HEK293 (cell line): ENCODE data around the gene SEMA3G.

Experiments
- CTCF ChIA-PET: fragments of 350-600 bp; formaldehyde crosslinking; extraction: SDS; loops from one replicate; lab custom pipeline; 2021; ENCODE audit warnings: antibody characterized with exemption; lab: Yijun Ruan, JAX
- POLR2A ChIA-PET: fragments of 300-600 bp; formaldehyde crosslinking; extraction: SDS; loops from one replicate; lab custom pipeline; 2020; ENCODE audit warnings: antibody characterized with exemption, inconsistent platforms; lab: Yijun Ruan, JAX
- H3K27ac ChIP-seq: fragments of 200-500 bp; sonication (Bioruptor generic); 2 replicates; pipeline ENCODE4 v1.5.1; 2014; ENCODE audit warnings: low read depth, low read length, control low read depth, inconsistent platforms; ENCODE audit errors: extremely low read depth
- H3K36me3 ChIP-seq, 2 experiments: fragments of 200-500 bp in 1 of 2; sonication (Bioruptor generic) in 1 of 2; 1 replicate in 1 of 2; 2 replicates in 1 of 2; pipeline ENCODE4 v1.5.1; 2014 to 2017; ENCODE audit warnings: inconsistent platforms in 2 of 2, low read length in 2 of 2; ENCODE audit not compliant: control insufficient read depth in 2 of 2, insufficient read depth in 1 of 2
- H3K4me1 ChIP-seq: fragments of 200-500 bp; sonication (Bioruptor generic); 2 replicates; pipeline ENCODE4 v1.5.1; 2014; ENCODE audit warnings: mild to moderate bottlenecking, low read length, inconsistent platforms; ENCODE audit not compliant: control insufficient read depth, insufficient read depth
- H3K4me3 ChIP-seq: 2 replicates; pipeline ENCODE4 v1.5.1; 2011; ENCODE audit warnings: low read depth, mild to moderate bottlenecking, control low read depth, low read length, moderate library complexity
- H3K9me3 ChIP-seq: fragments of 200-500 bp; sonication (Bioruptor generic); 2 replicates; pipeline ENCODE4 v1.5.1; 2014; ENCODE audit warnings: low read depth, low read length, inconsistent platforms; ENCODE audit not compliant: control insufficient read depth, insufficient read depth
- FEZF1 ChIP-seq: fragments of 450-650 bp; formaldehyde crosslinking; IDR thresholded peaks from 2 replicates; pipeline ENCODE4 v1.5.1; 2016; ENCODE audit warnings: missing biosample characterization, missing genetic modification characterization
- MEIS1 ChIP-seq: sonication (generic); formaldehyde crosslinking; IDR thresholded peaks from 2 replicates; pipeline ENCODE4 v1.8.1; 2022; ENCODE audit warnings: missing genetic modification reagents, mild to moderate bottlenecking, borderline replicate concordance
- MYNN ChIP-seq: fragments of 450-650 bp; formaldehyde crosslinking; IDR thresholded peaks from 2 replicates; pipeline ENCODE4 v1.5.1; 2016; ENCODE audit warnings: missing biosample characterization, missing genetic modification characterization, borderline replicate concordance
- OSR2 ChIP-seq: fragments of 450-650 bp; formaldehyde crosslinking; IDR thresholded peaks from 2 replicates; pipeline ENCODE4 v1.5.1; 2016; ENCODE audit warnings: missing biosample characterization, missing genetic modification characterization
- ZNF121 ChIP-seq: fragments of 450-650 bp; formaldehyde crosslinking; IDR thresholded peaks from 2 replicates; pipeline ENCODE4 v1.5.1; 2016; ENCODE audit warnings: missing biosample characterization, missing genetic modification characterization
- ZNF157 ChIP-seq: fragments of 450-650 bp; formaldehyde crosslinking; IDR thresholded peaks from 2 replicates; pipeline ENCODE4 v1.5.1; 2016; ENCODE audit warnings: missing biosample characterization, missing genetic modification characterization
- ZNF214 ChIP-seq: fragments of 450-650 bp; formaldehyde crosslinking; IDR thresholded peaks from 2 replicates; pipeline ENCODE4 v1.5.1; 2017; ENCODE audit warnings: missing biosample characterization, mild to moderate bottlenecking, missing genetic modification characterization, borderline replicate concordance
- ZNF292 ChIP-seq: fragments of 450-650 bp; formaldehyde crosslinking; IDR thresholded peaks from 2 replicates; pipeline ENCODE4 v1.5.1; 2016; ENCODE audit warnings: low read depth, missing biosample characterization, missing genetic modification characterization, borderline replicate concordance
- ZNF324 ChIP-seq: fragments of 450-650 bp; formaldehyde crosslinking; IDR thresholded peaks from 2 replicates; pipeline ENCODE4 v1.5.1; 2016; ENCODE audit warnings: missing biosample characterization, missing genetic modification characterization
- ZNF398 ChIP-seq: fragments of 450-650 bp; formaldehyde crosslinking; IDR thresholded peaks from 2 replicates; pipeline ENCODE4 v1.5.1; 2017; ENCODE audit warnings: missing biosample characterization, missing genetic modification characterization
- ZNF585B ChIP-seq: fragments of 450-650 bp; formaldehyde crosslinking; IDR thresholded peaks from 2 replicates; pipeline ENCODE4 v1.5.1; 2016; ENCODE audit warnings: missing biosample characterization, missing genetic modification characterization
- ZNF629 ChIP-seq: fragments of 450-650 bp; formaldehyde crosslinking; IDR thresholded peaks from 2 replicates; pipeline ENCODE4 v1.5.1; 2017; ENCODE audit warnings: missing biosample characterization, missing genetic modification characterization
- ZNF670 ChIP-seq: fragments of 450-650 bp; formaldehyde crosslinking; IDR thresholded peaks from 2 replicates; pipeline ENCODE4 v1.5.1; 2016; ENCODE audit warnings: missing biosample characterization, missing genetic modification characterization, low read depth
- ZSCAN18 ChIP-seq: fragments of 450-650 bp; formaldehyde crosslinking; IDR thresholded peaks from 2 replicates; pipeline ENCODE4 v1.5.1; 2016; ENCODE audit warnings: missing biosample characterization, missing genetic modification characterization
- TF ChIP-seq, protein P1 (sequence below): fragments of 450-650 bp; formaldehyde crosslinking; IDR thresholded peaks from 2 replicates; pipeline ENCODE4 v1.5.1; 2016; ENCODE audit warnings: missing biosample characterization, missing genetic modification characterization
- TF ChIP-seq, protein P2 (sequence below): fragments of 450-650 bp; IDR thresholded peaks from 2 replicates; pipeline ENCODE4 v1.5.1; 2018; ENCODE audit warnings: missing biosample characterization, mild to moderate bottlenecking, missing genetic modification characterization

Gene SEMA3G

GRCh38 chr3:52433996-52434479, 10.9 kb downstream of the SEMA3G start:
- no peaks in the 10 kb centered on the region for H3K4me1 ChIP-seq
- ChIA-PET CTCF (interaction anchor here (0.6 to 7.4 kb wide), 3 partner anchors 13 to 281 kb away, joined by 3 to 59 read pairs (median 3); partner anchors contain the start of gene SEMA3G), POLR2A (no interaction called here)
- no peaks in the 10 kb centered on the region for H3K9me3 ChIP-seq
- H3K27ac ChIP-seq, result no peak overlapping the region
- H3K4me3 ChIP-seq, result no peak overlapping the region
- no peaks in the 10 kb centered on the region for H3K36me3 ChIP-seq
- TF ChIP-seq ZNF324 (no peak), ZNF585B (peak; percentile 52; the same call in 1 of the 2 replicates)

- CTCF ChIA-PET, result interaction anchor here (0.9 to 7.4 kb wide), 3 partner anchors 14 to 280 kb away, joined by 3 to 59 read pairs (median 5); partner anchors contain the start of gene SEMA3G
- no peak overlapping the region for H3K4me3 ChIP-seq
- no peaks in the 10 kb centered on the region for H3K36me3 ChIP-seq
- TF ChIP-seq ZNF214 (tag by site-specific recombination), result no peak
- no peak for TF ChIP-seq ZNF670
- TF ChIP-seq ZNF292, result no peak
- TF ChIP-seq OSR2, result no peak
- TF ChIP-seq, protein P1, sequence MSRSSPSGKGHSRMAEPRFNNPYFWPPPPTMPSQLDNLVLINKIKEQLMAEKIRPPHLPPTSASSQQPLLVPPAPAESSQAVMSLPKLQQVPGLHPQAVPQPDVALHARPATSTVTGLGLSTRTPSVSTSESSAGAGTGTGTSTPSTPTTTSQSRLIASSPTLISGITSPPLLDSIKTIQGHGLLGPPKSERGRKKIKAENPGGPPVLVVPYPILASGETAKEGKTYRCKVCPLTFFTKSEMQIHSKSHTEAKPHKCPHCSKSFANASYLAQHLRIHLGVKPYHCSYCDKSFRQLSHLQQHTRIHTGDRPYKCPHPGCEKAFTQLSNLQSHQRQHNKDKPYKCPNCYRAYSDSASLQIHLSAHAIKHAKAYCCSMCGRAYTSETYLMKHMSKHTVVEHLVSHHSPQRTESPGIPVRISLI, result no peak
- TF ChIP-seq ZSCAN18 (tag by site-specific recombination), result no peak
- TF ChIP-seq ZNF398, result 0 out of 2 replicates have a peak, but pooled peaks have one; percentile 40
- TF ChIP-seq, all 188 proteins: peak for 1
- no peak overlapping the region for H3K27ac ChIP-seq
- no peaks in the 10 kb centered on the region for H3K9me3 ChIP-seq
- no peaks in the 10 kb centered on the region for H3K4me1 ChIP-seq
- POLR2A ChIA-PET, result no interaction called here
These were observed 11.4 kb downstream of the SEMA3G start for GRCh38 chr3:52433328-52433995.

GRCh38 chr3:52432691-52433141, 12.2 kb downstream of the SEMA3G start:
- TF ChIP-seq, protein P2, sequence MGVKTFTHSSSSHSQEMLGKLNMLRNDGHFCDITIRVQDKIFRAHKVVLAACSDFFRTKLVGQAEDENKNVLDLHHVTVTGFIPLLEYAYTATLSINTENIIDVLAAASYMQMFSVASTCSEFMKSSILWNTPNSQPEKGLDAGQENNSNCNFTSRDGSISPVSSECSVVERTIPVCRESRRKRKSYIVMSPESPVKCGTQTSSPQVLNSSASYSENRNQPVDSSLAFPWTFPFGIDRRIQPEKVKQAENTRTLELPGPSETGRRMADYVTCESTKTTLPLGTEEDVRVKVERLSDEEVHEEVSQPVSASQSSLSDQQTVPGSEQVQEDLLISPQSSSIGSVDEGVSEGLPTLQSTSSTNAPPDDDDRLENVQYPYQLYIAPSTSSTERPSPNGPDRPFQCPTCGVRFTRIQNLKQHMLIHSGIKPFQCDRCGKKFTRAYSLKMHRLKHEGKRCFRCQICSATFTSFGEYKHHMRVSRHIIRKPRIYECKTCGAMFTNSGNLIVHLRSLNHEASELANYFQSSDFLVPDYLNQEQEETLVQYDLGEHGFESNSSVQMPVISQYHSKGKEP (tag by site-specific recombination), result no peak
- no peak for TF ChIP-seq MYNN (tag by site-specific recombination)
- TF ChIP-seq ZNF157 (tag by site-specific recombination), result no peak
- no peak for TF ChIP-seq ZNF121
- TF ChIP-seq ZNF629, result no peak
- no peak for TF ChIP-seq MEIS1 (CRISPR knock-in tag)
- TF ChIP-seq FEZF1 (tag by site-specific recombination), result no peak
- H3K36me3 ChIP-seq, result no peaks in the 10 kb centered on the region
- no peak overlapping the region for H3K27ac ChIP-seq
- ChIA-PET CTCF (interaction anchor here (0.9 to 7.4 kb wide), 3 partner anchors 14 to 20 kb away, joined by 3 to 59 read pairs (median 5); partner anchors contain the start of gene SEMA3G), POLR2A (no interaction called here)
- H3K9me3 ChIP-seq, result no peaks in the 10 kb centered on the region
- no peak overlapping the region for H3K4me3 ChIP-seq
- no peaks in the 10 kb centered on the region for H3K4me1 ChIP-seq
